HepG2 (cell line): Measurements from ENCODE around the gene RAB3D. TPM values are rescaled to one million over a fixed set of nuclear protein-coding genes. Genes with fewer than 3 reads are reported as not detected.

ENCODE experiments used
- ARID5B ChIP-seq: IDR thresholded peaks from 2 replicates; pipeline ENCODE4 v1.4.0; 2020; ENCODE audit warnings: mild to moderate bottlenecking, missing genetic modification reagents
- ARNTL ChIP-seq: sonication (generic); formaldehyde crosslinking; IDR thresholded peaks from 2 replicates; pipeline ENCODE4 v1.4.0; 2020; ENCODE audit warnings: mild to moderate bottlenecking, missing genetic modification reagents
- BATF2 ChIP-seq: sonication (generic); formaldehyde crosslinking; IDR thresholded peaks from 2 replicates; pipeline ENCODE4 v1.8.0; 2022; ENCODE audit warnings: mild to moderate bottlenecking, missing genetic modification reagents, moderate library complexity
- CEBPB ChIP-seq: IDR thresholded peaks from 2 replicates; pipeline ENCODE4 v1.6.1; 2011; ENCODE audit warnings: low read depth, low read length, improper control_type of control experiment, borderline replicate concordance
- KAT7 ChIP-seq: IDR thresholded peaks from 2 replicates; pipeline ENCODE4 v1.6.1; 2018; ENCODE audit warnings: borderline replicate concordance, missing compliant biosample characterization
- ZNF264 ChIP-seq: sonication (generic); formaldehyde crosslinking; IDR thresholded peaks from 2 replicates; pipeline ENCODE4 v1.4.0; 2020; ENCODE audit warnings: missing genetic modification reagents
- ZNF317 ChIP-seq: sonication (generic); formaldehyde crosslinking; IDR thresholded peaks from 2 replicates; pipeline ENCODE4 v1.5.0; 2020; ENCODE audit warnings: mild to moderate bottlenecking, missing genetic modification reagents
- ZNF460 ChIP-seq: sonication (generic); formaldehyde crosslinking; IDR thresholded peaks from 2 replicates; pipeline ENCODE4 v1.5.1; 2020; ENCODE audit warnings: missing genetic modification reagents, mild to moderate bottlenecking, borderline replicate concordance
- ZNF513 ChIP-seq: sonication (generic); formaldehyde crosslinking; conservative IDR thresholded peaks from 2 replicates; pipeline ENCODE4 v1.5.0; 2020; ENCODE audit warnings: missing genetic modification reagents
- polyA plus RNA-seq, 8 experiments: library from polyadenylated mRNA; depleted of rRNA in 3 of 8; stranded (reverse) in 7 of 8; unstranded in 1 of 8; fragments of >200 nt; fragmentation: Illumina TruSeq in 4 of 8; extraction: Trizol in 4 of 8; gene quantifications; 2 replicates each; pipeline versions ENCODE4 v1.2.1 to v1.2.3, GENCODE V29; 2011 to 2016; ENCODE audit warnings: low read depth in 4 of 8, missing spikeins in 1 of 8, mixed read lengths in 1 of 8; ENCODE audit not compliant: insufficient read depth in 1 of 8
- total RNA-seq, 5 experiments: library from RNA; depleted of rRNA; stranded (reverse); fragments of >200 nt; fragmentation: Illumina TruSeq; extraction: Trizol; gene quantifications; 2 replicates each; pipeline ENCODE4 v1.2.3, GENCODE V29; 2016; ENCODE audit warnings: low read depth in 1 of 5
- TF ChIP-seq, protein P1 (sequence below): sonication (generic); formaldehyde crosslinking; IDR thresholded peaks from one replicate; pipeline ENCODE4 v1.5.1; 2020; ENCODE audit warnings: mild to moderate bottlenecking, missing genetic modification reagents; ENCODE audit errors: not compliant biosample characterization
- TF ChIP-seq, protein P2 (sequence below): sonication (generic); formaldehyde crosslinking; IDR thresholded peaks from 2 replicates; pipeline ENCODE4 v1.5.0; 2020; ENCODE audit warnings: missing genetic modification reagents
- TF ChIP-seq, protein P3 (sequence below): fragments of 450-650 bp; IDR thresholded peaks from 2 replicates; pipeline ENCODE4 v1.6.1; 2016

The RAB3D gene
- total and polyA plus RNA-seq, 2 of the 13 experiments (the other 11 are each of a cell fraction or from before 2014, with no cell fraction given): 2.0 to 16.1 TPM

GRCh38 chr19:11324079-11324661 is 15.3 kb downstream of the RAB3D start (continued):
- TF ChIP-seq ARID5B (CRISPR knock-in tag): peak; percentile 80
- TF ChIP-seq ARNTL: no peak
- no peak for TF ChIP-seq ZNF460 (CRISPR knock-in tag)
- TF ChIP-seq CEBPB: peak; percentile 98
- TF ChIP-seq, protein P1, sequence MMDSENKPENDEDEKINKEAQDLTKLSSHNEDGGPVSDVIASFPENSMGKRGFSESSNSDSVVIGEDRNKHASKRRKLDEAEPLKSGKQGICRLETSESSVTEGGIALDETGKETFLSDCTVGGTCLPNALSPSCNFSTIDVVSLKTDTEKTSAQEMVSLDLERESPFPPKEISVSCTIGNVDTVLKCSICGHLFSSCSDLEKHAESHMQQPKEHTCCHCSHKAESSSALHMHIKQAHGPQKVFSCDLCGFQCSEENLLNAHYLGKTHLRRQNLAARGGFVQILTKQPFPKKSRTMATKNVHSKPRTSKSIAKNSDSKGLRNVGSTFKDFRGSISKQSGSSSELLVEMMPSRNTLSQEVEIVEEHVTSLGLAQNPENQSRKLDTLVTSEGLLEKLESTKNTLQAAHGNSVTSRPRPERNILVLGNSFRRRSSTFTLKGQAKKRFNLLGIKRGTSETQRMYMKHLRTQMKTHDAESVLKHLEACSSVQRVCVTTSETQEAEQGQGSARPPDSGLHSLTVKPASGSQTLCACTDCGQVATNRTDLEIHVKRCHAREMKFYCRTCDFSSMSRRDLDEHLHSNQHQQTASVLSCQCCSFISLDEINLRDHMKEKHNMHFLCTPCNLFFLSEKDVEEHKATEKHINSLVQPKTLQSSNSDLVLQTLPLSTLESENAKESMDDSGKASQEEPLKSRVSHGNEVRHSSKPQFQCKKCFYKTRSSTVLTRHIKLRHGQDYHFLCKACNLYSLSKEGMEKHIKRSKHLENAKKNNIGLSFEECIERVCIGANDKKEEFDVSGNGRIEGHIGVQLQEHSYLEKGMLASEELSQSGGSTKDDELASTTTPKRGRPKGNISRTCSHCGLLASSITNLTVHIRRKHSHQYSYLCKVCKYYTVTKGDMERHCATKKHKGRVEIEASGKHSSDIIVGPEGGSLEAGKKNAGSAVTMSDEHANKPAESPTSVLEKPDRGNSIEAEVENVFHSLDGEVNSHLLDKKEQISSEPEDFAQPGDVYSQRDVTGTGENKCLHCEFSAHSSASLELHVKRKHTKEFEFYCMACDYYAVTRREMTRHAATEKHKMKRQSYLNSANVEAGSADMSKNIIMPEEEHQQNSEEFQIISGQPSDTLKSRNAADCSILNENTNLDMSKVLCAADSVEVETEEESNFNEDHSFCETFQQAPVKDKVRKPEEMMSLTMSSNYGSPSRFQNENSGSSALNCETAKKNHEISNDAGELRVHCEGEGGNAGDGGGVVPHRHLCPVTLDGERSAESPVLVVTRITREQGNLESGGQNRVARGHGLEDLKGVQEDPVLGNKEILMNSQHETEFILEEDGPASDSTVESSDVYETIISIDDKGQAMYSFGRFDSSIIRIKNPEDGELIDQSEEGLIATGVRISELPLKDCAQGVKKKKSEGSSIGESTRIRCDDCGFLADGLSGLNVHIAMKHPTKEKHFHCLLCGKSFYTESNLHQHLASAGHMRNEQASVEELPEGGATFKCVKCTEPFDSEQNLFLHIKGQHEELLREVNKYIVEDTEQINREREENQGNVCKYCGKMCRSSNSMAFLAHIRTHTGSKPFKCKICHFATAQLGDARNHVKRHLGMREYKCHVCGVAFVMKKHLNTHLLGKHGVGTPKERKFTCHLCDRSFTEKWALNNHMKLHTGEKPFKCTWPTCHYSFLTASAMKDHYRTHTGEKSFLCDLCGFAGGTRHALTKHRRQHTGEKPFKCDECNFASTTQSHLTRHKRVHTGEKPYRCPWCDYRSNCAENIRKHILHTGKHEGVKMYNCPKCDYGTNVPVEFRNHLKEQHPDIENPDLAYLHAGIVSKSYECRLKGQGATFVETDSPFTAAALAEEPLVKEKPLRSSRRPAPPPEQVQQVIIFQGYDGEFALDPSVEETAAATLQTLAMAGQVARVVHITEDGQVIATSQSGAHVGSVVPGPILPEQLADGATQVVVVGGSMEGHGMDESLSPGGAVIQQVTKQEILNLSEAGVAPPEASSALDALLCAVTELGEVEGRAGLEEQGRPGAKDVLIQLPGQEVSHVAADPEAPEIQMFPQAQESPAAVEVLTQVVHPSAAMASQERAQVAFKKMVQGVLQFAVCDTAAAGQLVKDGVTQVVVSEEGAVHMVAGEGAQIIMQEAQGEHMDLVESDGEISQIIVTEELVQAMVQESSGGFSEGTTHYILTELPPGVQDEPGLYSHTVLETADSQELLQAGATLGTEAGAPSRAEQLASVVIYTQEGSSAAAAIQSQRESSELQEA (CRISPR knock-in tag): no peak
- no peak for TF ChIP-seq ZNF513 (CRISPR knock-in tag)
- 0 out of 2 replicates have a peak, but pooled peaks have one; percentile 46 for TF ChIP-seq ZNF317 (CRISPR knock-in tag)
- TF ChIP-seq, protein P2, sequence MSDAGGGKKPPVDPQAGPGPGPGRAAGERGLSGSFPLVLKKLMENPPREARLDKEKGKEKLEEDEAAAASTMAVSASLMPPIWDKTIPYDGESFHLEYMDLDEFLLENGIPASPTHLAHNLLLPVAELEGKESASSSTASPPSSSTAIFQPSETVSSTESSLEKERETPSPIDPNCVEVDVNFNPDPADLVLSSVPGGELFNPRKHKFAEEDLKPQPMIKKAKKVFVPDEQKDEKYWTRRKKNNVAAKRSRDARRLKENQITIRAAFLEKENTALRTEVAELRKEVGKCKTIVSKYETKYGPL (CRISPR knock-in tag): no peak
- TF ChIP-seq ZNF264 (CRISPR knock-in tag): 0 out of 2 replicates have a peak, but pooled peaks have one; percentile 37
- no peak for TF ChIP-seq KAT7 (CRISPR knock-in tag)
- TF ChIP-seq, protein P3, sequence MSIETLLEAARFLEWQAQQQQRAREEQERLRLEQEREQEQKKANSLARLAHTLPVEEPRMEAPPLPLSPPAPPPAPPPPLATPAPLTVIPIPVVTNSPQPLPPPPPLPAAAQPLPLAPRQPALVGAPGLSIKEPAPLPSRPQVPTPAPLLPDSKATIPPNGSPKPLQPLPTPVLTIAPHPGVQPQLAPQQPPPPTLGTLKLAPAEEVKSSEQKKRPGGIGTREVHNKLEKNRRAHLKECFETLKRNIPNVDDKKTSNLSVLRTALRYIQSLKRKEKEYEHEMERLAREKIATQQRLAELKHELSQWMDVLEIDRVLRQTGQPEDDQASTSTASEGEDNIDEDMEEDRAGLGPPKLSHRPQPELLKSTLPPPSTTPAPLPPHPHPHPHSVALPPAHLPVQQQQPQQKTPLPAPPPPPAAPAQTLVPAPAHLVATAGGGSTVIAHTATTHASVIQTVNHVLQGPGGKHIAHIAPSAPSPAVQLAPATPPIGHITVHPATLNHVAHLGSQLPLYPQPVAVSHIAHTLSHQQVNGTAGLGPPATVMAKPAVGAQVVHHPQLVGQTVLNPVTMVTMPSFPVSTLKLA: no peak
- TF ChIP-seq BATF2: no peak
